Skeletal muscle satellite cell (primary cell): ENCODE results near the gene DHRS4L2. TPM values are rescaled to one million over a fixed set of nuclear protein-coding genes. Genes with fewer than 3 reads are reported as not detected.
"Not testable (repeated sequence)": the region's sequence is repeated elsewhere in the genome, so short reads cannot be mapped to it uniquely, and the experiment has no call there.

Experiments
- H3K27me3 ChIP-seq: 2 replicates; pipeline ENCODE4 v1.7.0; 2013; ENCODE audit warnings: low read length; ENCODE audit not compliant: control insufficient read depth, insufficient read depth
- H3K36me3 ChIP-seq: 2 replicates; pipeline ENCODE4 v1.7.0; 2013; ENCODE audit warnings: mild to moderate bottlenecking, control low read depth, low read length; ENCODE audit not compliant: insufficient read depth
- H3K4me1 ChIP-seq: 2 replicates; pipeline ENCODE4 v1.7.0; 2013; ENCODE audit warnings: low read length; ENCODE audit not compliant: control insufficient read depth, insufficient read depth
- H3K4me2 ChIP-seq: 2 replicates; pipeline ENCODE4 v1.7.0; 2013; ENCODE audit warnings: mild to moderate bottlenecking, low read length
- H3K4me3 ChIP-seq: 2 replicates; pipeline ENCODE4 v1.7.0; 2013; ENCODE audit warnings: low read length
- H3K9ac ChIP-seq: 2 replicates; pipeline ENCODE4 v1.7.0; 2013; ENCODE audit warnings: mild to moderate bottlenecking, low read depth, low read length, moderate library complexity
- H3K9me3 ChIP-seq: replicated peaks from 2 replicates; pipeline ENCODE4 v1.7.0; 2013; ENCODE audit warnings: mild to moderate bottlenecking, control low read depth, low read length
- total RNA-seq: library from RNA; depleted of rRNA; stranded (reverse); fragments of >200 nt; gene quantifications from 2 replicates; pipeline ENCODE4 v1.2.3, GENCODE V29; 2012; rRNA removed

DHRS4L2 gene
- 8.7 and 12.9 TPM in 2 replicates for total RNA-seq

GRCh38 chr14:23988607-23989363 lies at the start of gene DHRS4L2:
TSS of gene DHRS4L2 (plus strand) at chr14:23988929. CDS start at chr14:23988948, 19 bp downstream.
- Histone ChIP-seq H3K4me1 (peaks cover 18% of the 10 kb centered on the region), H3K4me3 (peak within 1 kb of the TSS; percentile 68), H3K4me2 (peak within 1 kb of the TSS; percentile 90), H3K9ac (peak within 1 kb of the TSS; percentile 66)
- not testable (repeated sequence) for H3K27me3 ChIP-seq, H3K36me3 ChIP-seq, H3K9me3 ChIP-seq

- no peaks in the 10 kb centered on the region for H3K4me1 ChIP-seq
- H3K9me3 ChIP-seq: no peaks in the 10 kb centered on the region
- H3K4me3 ChIP-seq: no peak overlapping the region
- H3K9ac ChIP-seq: no peak overlapping the region
- no peak overlapping the region for H3K4me2 ChIP-seq
- H3K27me3 ChIP-seq: no peaks in the 10 kb centered on the region
- no peaks in the 10 kb centered on the region for H3K36me3 ChIP-seq
Measured at GRCh38 chr14:23939607-23940326, 49.0 kb upstream of the DHRS4L2 start.

GRCh38 chr14:23941230-23941629 lies 47.5 kb upstream of the DHRS4L2 start:
- Histone ChIP-seq H3K9me3 (no peaks in the 10 kb centered on the region), H3K4me3 (no peak overlapping the region), H3K4me1 (no peaks in the 10 kb centered on the region), H3K4me2 (no peak overlapping the region), H3K27me3 (no peaks in the 10 kb centered on the region), H3K9ac (no peak overlapping the region), H3K36me3 (no peaks in the 10 kb centered on the region)

- Histone ChIP-seq H3K4me2 (no peak overlapping the region), H3K27me3 (no peaks in the 10 kb centered on the region), H3K9ac (no peak overlapping the region), H3K4me3 (no peak overlapping the region), H3K4me1 (no peaks in the 10 kb centered on the region), H3K36me3 (no peaks in the 10 kb centered on the region), H3K9me3 (no peaks in the 10 kb centered on the region)
Measured at GRCh38 chr14:23941669-23942068, 47.1 kb upstream of the DHRS4L2 start.

GRCh38 chr14:23942587-23942986 lies 46.1 kb upstream of the DHRS4L2 start:
- Histone ChIP-seq H3K4me3 (no peak overlapping the region), H3K27me3 (no peaks in the 10 kb centered on the region), H3K36me3 (no peaks in the 10 kb centered on the region), H3K9me3 (no peaks in the 10 kb centered on the region), H3K4me1 (no peaks in the 10 kb centered on the region), H3K4me2 (no peak overlapping the region), H3K9ac (no peak overlapping the region)

GRCh38 chr14:23949069-23949468 lies 39.7 kb upstream of the DHRS4L2 start:
- H3K4me2 ChIP-seq, H3K27me3 ChIP-seq, H3K36me3 ChIP-seq, H3K9me3 ChIP-seq, H3K4me1 ChIP-seq, H3K4me3 ChIP-seq, H3K9ac ChIP-seq: not testable (repeated sequence)

GRCh38 chr14:23950411-23951135 lies 38.2 kb upstream of the DHRS4L2 start:
- H3K9ac ChIP-seq: no peak overlapping the region
- H3K4me3 ChIP-seq: no peak overlapping the region
- H3K4me1 ChIP-seq: peaks cover 7% of the 10 kb centered on the region
- H3K36me3 ChIP-seq: no peaks in the 10 kb centered on the region
- no peak overlapping the region for H3K4me2 ChIP-seq
- no peaks in the 10 kb centered on the region for H3K9me3 ChIP-seq
- H3K27me3 ChIP-seq: no peaks in the 10 kb centered on the region

- H3K4me2 ChIP-seq, H3K4me1 ChIP-seq, H3K9ac ChIP-seq, H3K36me3 ChIP-seq, H3K4me3 ChIP-seq, H3K9me3 ChIP-seq, H3K27me3 ChIP-seq: not testable (repeated sequence)
Measured at GRCh38 chr14:23951136-23951466, 37.6 kb upstream of the DHRS4L2 start.

GRCh38 chr14:23951590-23952201 lies 37.0 kb upstream of the DHRS4L2 start:
- H3K9me3 ChIP-seq: no peaks in the 10 kb centered on the region
- H3K4me2 ChIP-seq: no peak overlapping the region
- peaks cover 7% of the 10 kb centered on the region for H3K4me1 ChIP-seq
- H3K9ac ChIP-seq: no peak overlapping the region
- no peaks in the 10 kb centered on the region for H3K36me3 ChIP-seq
- H3K27me3 ChIP-seq: no peaks in the 10 kb centered on the region
- H3K4me3 ChIP-seq: no peak overlapping the region

GRCh38 chr14:23953116-23953463 lies 35.6 kb upstream of the DHRS4L2 start:
- peak overlapping the region; percentile 96 for H3K9ac ChIP-seq

GRCh38 chr14:23953464-23954278 lies 35.1 kb upstream of the DHRS4L2 start, which contains the start of gene DHRS4:
TSS of gene DHRS4 (plus strand) at chr14:23953770. CDS start at chr14:23953789, 19 bp downstream.
- peaks cover 7% of the 10 kb centered on the region for H3K4me1 ChIP-seq
- peak within 1 kb of the TSS; percentile 97 for H3K4me3 ChIP-seq
- no peaks in the 10 kb centered on the region for H3K36me3 ChIP-seq
- no peaks in the 10 kb centered on the region for H3K9me3 ChIP-seq
- H3K27me3 ChIP-seq: no peaks in the 10 kb centered on the region
- peak within 1 kb of the TSS; percentile 96 for H3K9ac ChIP-seq
- peak within 1 kb of the TSS; percentile 88 for H3K4me2 ChIP-seq

More at GRCh38 chr14:23953116-23953463, 35.6 kb upstream of the DHRS4L2 start:
- not testable (repeated sequence) for H3K9me3 ChIP-seq, H3K36me3 ChIP-seq, H3K4me1 ChIP-seq, H3K27me3 ChIP-seq
- peak overlapping the region; percentile 88 for H3K4me2 ChIP-seq
- peak overlapping the region; percentile 97 for H3K4me3 ChIP-seq
